Kidney (tissue), 14 donors: ENCODE measurements around the gene XRCC4. TPM values are rescaled to one million over a fixed set of nuclear protein-coding genes. Genes with fewer than 3 reads are reported as not detected.
"Not testable (repeated sequence)": the region's sequence is repeated elsewhere in the genome, so short reads cannot be mapped to it uniquely, and the experiment has no call there.

Source experiments
- DNase-seq, 5 donors: peaks; one replicate each; pipeline ENCODE4 v3.0.0-alpha.2; 2013 to 2020
- FAIRE-seq: peaks from 2 replicates; lab custom pipeline; 2012; peaks lifted over from hg19 to GRCh38; lab: Jason Lieb, UNC
- H3K27ac ChIP-seq, 2 donors: one replicate each; pipeline ENCODE4 v1.7.0; 2013; ENCODE audit warnings: low read depth in 2 of 2, low read length in 2 of 2, inconsistent platforms in 1 of 2
- H3K27me3 ChIP-seq: one replicate; pipeline ENCODE4 v1.7.1; 2013; ENCODE audit warnings: low read length, inconsistent platforms; ENCODE audit not compliant: control insufficient read depth, insufficient read depth
- H3K36me3 ChIP-seq, 3 donors: one replicate each; pipeline versions ENCODE4 v1.7.0 to v1.7.1; 2013; ENCODE audit warnings: low read length in 3 of 3, control low read depth in 1 of 3, inconsistent platforms in 1 of 3; ENCODE audit not compliant: insufficient read depth in 3 of 3, control insufficient read depth in 2 of 3
- H3K4me1 ChIP-seq, 3 donors: one replicate each; pipeline versions ENCODE4 v1.7.0 to v1.7.1; 2013; ENCODE audit warnings: low read length in 3 of 3, inconsistent platforms in 1 of 3, low read depth in 1 of 3; ENCODE audit not compliant: control insufficient read depth in 2 of 3, insufficient read depth in 2 of 3
- H3K4me3 ChIP-seq, 3 donors: one replicate each; pipeline versions ENCODE4 v1.7.0 to v1.8.1; 2013; ENCODE audit warnings: low read length in 3 of 3, control low read depth in 1 of 3, inconsistent platforms in 1 of 3
- H3K9ac ChIP-seq, 3 donors: one replicate each; pipeline versions ENCODE4 v1.7.0 to v1.7.1; 2013; ENCODE audit warnings: low read length in 3 of 3, control low read depth in 1 of 3, inconsistent platforms in 1 of 3
- H3K9me3 ChIP-seq, 3 donors: one replicate each; pipeline versions ENCODE4 v1.7.0 to v1.7.1; 2013; ENCODE audit warnings: low read length in 3 of 3, control low read depth in 1 of 3, inconsistent platforms in 1 of 3; ENCODE audit not compliant: control insufficient read depth in 2 of 3, insufficient read depth in 1 of 3
- intact Hi-C: fragments of 100-400 bp; cut with DNase I; formaldehyde crosslinking; loops from one replicate; pipeline ENCODE4 v1.11.1; 2022
- polyA plus RNA-seq: library from polyadenylated mRNA; stranded (reverse); fragments of 350-450 nt; fragmentation: Illumina TruSeq; extraction: RNeasy Lipid Tissue Mini Kit (QIAGEN cat#74804); gene quantifications from one replicate; pipeline ENCODE4 v1.2.3, GENCODE V29; 2014; ENCODE audit warnings: low read depth, low replicate concordance; ENCODE audit not compliant: insufficient read depth
- total RNA-seq: library from RNA; stranded (reverse); fragmentation: NEBNext Ultra II Directional; extraction: Animal tissue kit (Norgen Biotek cat#: 25700); gene quantifications from one replicate; pipeline ENCODE4 v1.2.1, GENCODE V29; 2021
- TF ChIP-seq, protein P1 (sequence below): IDR thresholded peaks from 3 replicates; pipeline ENCODE4 v1.5.1; 2012; ENCODE audit warnings: mild to moderate bottlenecking, moderate library complexity, borderline replicate concordance; ENCODE audit not compliant: insufficient read depth; ENCODE audit errors: extremely low read depth
- donor health status: control.
- donor health status: control.
- donor health status: control.
- donor health status: control.
- donor health status: control.
- donor health status: DM: yes; HTN: yes; CAD: no.
- donor health status: Normal renal cell carcinoma (clear cell type).

XRCC4 gene
- total and polyA plus RNA-seq, 2 donors from 2014 or later: 8.5 to 9.4 TPM

DNA sequence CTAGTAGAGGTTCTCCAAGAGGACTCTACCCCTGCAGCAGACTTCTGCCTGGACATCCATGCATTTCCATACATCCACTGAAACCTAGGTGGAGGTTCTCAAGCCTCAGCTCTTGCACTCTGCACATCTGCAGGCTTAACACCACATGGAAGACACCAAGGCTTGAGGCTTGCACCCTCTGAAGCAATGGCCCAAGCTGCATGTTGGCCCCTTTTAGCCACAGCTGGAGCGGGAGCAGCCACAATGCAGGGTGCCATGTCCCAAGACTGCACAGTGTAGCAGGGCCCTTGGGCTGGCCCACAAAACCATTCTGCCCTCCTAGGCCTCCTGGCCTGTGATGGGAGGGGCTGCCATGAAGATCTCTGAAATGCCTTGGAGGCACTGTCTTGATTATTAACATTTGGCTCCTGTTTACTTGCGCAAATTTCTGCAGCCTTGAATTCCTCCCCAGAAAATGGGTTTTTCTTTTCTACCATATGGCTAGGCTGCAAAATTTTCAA lies 271.0 kb downstream of the XRCC4 start:
- no peak overlapping the region for H3K27ac ChIP-seq
- no peaks in the 10 kb centered on the region for H3K27me3 ChIP-seq
- DNase-seq (no peak), FAIRE-seq (no peak)
- H3K36me3 ChIP-seq: no peaks in the 10 kb centered on the region
- TF ChIP-seq, protein P1, sequence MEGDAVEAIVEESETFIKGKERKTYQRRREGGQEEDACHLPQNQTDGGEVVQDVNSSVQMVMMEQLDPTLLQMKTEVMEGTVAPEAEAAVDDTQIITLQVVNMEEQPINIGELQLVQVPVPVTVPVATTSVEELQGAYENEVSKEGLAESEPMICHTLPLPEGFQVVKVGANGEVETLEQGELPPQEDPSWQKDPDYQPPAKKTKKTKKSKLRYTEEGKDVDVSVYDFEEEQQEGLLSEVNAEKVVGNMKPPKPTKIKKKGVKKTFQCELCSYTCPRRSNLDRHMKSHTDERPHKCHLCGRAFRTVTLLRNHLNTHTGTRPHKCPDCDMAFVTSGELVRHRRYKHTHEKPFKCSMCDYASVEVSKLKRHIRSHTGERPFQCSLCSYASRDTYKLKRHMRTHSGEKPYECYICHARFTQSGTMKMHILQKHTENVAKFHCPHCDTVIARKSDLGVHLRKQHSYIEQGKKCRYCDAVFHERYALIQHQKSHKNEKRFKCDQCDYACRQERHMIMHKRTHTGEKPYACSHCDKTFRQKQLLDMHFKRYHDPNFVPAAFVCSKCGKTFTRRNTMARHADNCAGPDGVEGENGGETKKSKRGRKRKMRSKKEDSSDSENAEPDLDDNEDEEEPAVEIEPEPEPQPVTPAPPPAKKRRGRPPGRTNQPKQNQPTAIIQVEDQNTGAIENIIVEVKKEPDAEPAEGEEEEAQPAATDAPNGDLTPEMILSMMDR: no peak
- H3K9me3 ChIP-seq: peaks cover 0 to 13% (median 0%) of the 10 kb centered on the region in 3 donors
- no peak overlapping the region for H3K9ac ChIP-seq
- no peak overlapping the region for H3K4me3 ChIP-seq
- intact Hi-C loops: no loop called here
- no peaks in the 10 kb centered on the region for H3K4me1 ChIP-seq

DNA sequence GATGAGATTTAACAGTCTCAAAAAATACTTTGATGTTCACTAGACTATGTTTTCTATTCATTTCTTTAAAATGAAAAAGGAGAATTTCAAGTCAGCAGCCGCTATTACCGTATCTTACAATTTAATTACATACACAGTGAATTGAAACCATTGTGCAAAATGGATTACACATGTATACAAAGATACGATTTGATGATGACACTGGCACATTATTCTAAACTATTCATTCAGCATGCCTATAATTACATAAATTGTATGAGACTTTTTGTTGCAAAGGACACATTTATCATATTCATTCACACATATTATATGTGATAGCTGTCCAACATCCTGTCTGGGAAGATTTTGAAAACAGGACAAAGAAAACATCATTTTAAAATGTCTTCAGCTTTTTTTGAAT lies 275.9 kb downstream of the XRCC4 start:
- intact Hi-C loops: no loop called here
- no peak overlapping the region for H3K27ac ChIP-seq
- no peak overlapping the region for H3K4me3 ChIP-seq
- TF ChIP-seq, protein P1: no peak
- H3K9me3 ChIP-seq: peaks cover 0 to 8% (median 0%) of the 10 kb centered on the region in 3 donors
- H3K4me1 ChIP-seq: no peaks in the 10 kb centered on the region
- FAIRE-seq: no peak
- no peaks in the 10 kb centered on the region for H3K36me3 ChIP-seq
- DNase-seq: no peak
- H3K27me3 ChIP-seq: no peaks in the 10 kb centered on the region
- no peak overlapping the region for H3K9ac ChIP-seq

DNA sequence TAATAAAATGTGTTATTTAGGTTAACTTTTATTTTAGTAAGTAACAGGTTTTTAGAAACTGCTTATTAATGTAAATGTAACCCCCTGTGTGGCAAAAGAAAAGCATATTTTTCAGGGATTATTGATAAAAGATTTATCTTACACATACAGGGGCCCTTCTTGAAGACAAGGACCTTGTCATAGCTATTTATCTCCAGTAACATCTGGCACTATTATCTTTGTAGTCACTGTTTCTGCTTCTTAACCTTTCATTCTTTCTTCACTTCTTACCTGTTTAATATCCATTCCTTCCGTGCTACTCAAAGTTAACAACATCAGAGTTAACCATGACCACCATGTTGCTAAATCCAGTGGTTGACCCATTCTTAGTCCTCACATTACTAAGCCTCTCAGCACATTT lies 276.4 kb downstream of the XRCC4 start:
- Histone ChIP-seq H3K36me3 (no peaks in the 10 kb centered on the region), H3K9me3 (peaks cover 0 to 4% (median 0%) of the 10 kb centered on the region in 3 donors), H3K4me1 (no peaks in the 10 kb centered on the region), H3K27ac (no peak overlapping the region), H3K9ac (no peak overlapping the region), H3K27me3 (no peaks in the 10 kb centered on the region), H3K4me3 (no peak overlapping the region)
- TF ChIP-seq, protein P1: no peak
- DNase-seq: no peak
- FAIRE-seq: no peak
- intact Hi-C loops: no loop called here

DNA sequence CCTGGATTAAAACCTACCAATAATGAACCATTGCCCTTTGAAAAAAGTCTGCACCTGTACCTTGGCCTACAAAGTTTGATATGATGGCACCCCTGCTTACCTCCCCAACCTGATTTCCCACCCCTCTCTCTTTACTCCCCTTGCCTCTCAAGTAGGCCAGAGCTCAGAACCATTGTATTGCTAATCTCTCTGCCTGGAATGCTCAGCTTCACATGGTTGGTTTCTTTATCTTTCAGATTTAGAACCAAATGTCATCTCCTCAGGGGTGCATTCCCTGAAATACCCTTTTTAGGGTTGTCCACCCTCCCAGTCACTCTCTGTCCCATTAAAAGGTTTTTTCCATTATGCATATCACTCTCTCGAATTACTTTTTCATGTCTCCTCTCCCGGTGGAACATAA lies 277.6 kb downstream of the XRCC4 start:
- Histone ChIP-seq H3K27me3 (no peaks in the 10 kb centered on the region), H3K27ac (no peak overlapping the region), H3K4me3 (no peak overlapping the region), H3K36me3 (no peaks in the 10 kb centered on the region), H3K9me3 (peaks cover 0 to under 1% (median 0%) of the 10 kb centered on the region in 3 donors), H3K9ac (no peak overlapping the region), H3K4me1 (no peaks in the 10 kb centered on the region)
- intact Hi-C loops: no loop called here
- TF ChIP-seq, protein P1: no peak
- no peak for FAIRE-seq
- DNase-seq: no peak

DNA sequence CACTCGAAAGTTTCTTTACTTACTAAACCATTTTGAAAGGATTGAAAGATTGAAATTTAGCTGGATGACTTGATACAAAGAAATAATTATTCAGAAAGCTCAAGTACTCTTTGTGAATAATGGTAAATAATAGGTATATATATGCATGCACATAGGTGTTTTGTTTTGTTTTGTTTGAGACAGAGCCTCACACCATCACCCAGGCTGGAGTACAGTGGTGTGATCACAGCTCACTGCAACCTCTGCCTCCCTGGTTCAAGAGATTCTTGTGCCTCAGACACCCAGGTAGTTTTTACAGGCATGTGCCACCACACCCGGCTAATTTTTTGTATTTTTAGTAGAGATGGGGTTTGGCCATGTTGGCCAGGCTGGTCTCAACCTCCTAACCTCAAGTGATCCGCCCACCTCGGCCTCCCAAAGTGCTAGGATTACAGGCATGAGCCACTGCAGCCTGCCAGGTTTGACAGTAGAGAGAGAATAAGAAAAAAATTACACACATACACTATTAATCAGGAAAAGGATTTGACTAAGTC lies 278.2 kb downstream of the XRCC4 start:
- DNase-seq, FAIRE-seq, intact Hi-C loops: not testable (repeated sequence)

More for the DNA sequence above, 278.2 kb downstream of the XRCC4 start:
- H3K4me1 ChIP-seq, H3K9me3 ChIP-seq, H3K9ac ChIP-seq, H3K27me3 ChIP-seq, H3K4me3 ChIP-seq, H3K27ac ChIP-seq, H3K36me3 ChIP-seq: not testable (repeated sequence)
